ENCODE data around the gene ERC1.

DNA sequence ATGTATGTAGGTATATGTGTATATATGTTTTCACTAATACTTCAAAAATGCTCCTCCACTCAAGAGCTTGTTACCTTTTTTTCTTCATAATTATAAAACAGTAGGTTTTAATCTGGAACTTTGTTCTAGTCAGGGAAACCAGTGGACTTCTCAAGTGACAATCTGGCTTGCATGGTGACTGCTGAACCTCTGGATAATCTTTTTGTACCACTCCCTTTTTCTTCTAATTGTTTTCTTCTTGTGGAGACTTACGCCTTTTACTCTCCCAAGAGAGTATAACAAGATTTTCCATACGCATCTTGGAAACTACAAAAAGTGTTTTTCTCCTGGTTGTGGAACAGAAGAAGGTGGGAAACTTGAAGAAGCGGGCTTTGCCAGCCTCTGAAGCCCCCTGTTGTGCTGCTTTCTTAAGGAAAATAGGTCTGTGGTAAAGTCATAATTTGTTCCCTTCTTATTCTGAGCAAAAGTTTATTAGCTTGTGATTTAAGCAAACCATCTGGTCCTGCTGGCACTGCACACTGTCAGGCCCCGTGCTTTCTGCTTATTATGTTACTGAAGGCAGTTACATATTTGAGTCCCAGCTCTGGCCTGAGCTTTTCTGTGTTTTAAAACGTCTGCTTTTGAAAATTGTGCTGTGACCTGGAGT lies 291.8 kb downstream of the ERC1 start:
- TF ChIP-seq ZFP37 (tag by site-specific recombination; IDR thresholded peaks at IDR 0.05) (no peak), PRDM1 (tag by site-specific recombination; IDR thresholded peaks at IDR 0.05) (no peak), GLI4 (tag by site-specific recombination; IDR thresholded peaks at IDR 0.05) (no peak), ZNF140 (tag by site-specific recombination; IDR thresholded peaks at IDR 0.05) (no peak), ZNF114 (tag by site-specific recombination; IDR thresholded peaks at IDR 0.05) (no peak), ZNF184 (tag by site-specific recombination; IDR thresholded peaks at IDR 0.05) (no peak), KLF16 (tag by site-specific recombination; IDR thresholded peaks at IDR 0.05) (no peak), ZNF426 (tag by site-specific recombination; IDR thresholded peaks at IDR 0.05) (no peak)
- TF ChIP-seq, protein P1, sequence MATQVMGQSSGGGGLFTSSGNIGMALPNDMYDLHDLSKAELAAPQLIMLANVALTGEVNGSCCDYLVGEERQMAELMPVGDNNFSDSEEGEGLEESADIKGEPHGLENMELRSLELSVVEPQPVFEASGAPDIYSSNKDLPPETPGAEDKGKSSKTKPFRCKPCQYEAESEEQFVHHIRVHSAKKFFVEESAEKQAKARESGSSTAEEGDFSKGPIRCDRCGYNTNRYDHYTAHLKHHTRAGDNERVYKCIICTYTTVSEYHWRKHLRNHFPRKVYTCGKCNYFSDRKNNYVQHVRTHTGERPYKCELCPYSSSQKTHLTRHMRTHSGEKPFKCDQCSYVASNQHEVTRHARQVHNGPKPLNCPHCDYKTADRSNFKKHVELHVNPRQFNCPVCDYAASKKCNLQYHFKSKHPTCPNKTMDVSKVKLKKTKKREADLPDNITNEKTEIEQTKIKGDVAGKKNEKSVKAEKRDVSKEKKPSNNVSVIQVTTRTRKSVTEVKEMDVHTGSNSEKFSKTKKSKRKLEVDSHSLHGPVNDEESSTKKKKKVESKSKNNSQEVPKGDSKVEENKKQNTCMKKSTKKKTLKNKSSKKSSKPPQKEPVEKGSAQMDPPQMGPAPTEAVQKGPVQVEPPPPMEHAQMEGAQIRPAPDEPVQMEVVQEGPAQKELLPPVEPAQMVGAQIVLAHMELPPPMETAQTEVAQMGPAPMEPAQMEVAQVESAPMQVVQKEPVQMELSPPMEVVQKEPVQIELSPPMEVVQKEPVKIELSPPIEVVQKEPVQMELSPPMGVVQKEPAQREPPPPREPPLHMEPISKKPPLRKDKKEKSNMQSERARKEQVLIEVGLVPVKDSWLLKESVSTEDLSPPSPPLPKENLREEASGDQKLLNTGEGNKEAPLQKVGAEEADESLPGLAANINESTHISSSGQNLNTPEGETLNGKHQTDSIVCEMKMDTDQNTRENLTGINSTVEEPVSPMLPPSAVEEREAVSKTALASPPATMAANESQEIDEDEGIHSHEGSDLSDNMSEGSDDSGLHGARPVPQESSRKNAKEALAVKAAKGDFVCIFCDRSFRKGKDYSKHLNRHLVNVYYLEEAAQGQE (tag by site-specific recombination; IDR thresholded peaks at IDR 0.05), result no peak
- TF ChIP-seq, protein P2, sequence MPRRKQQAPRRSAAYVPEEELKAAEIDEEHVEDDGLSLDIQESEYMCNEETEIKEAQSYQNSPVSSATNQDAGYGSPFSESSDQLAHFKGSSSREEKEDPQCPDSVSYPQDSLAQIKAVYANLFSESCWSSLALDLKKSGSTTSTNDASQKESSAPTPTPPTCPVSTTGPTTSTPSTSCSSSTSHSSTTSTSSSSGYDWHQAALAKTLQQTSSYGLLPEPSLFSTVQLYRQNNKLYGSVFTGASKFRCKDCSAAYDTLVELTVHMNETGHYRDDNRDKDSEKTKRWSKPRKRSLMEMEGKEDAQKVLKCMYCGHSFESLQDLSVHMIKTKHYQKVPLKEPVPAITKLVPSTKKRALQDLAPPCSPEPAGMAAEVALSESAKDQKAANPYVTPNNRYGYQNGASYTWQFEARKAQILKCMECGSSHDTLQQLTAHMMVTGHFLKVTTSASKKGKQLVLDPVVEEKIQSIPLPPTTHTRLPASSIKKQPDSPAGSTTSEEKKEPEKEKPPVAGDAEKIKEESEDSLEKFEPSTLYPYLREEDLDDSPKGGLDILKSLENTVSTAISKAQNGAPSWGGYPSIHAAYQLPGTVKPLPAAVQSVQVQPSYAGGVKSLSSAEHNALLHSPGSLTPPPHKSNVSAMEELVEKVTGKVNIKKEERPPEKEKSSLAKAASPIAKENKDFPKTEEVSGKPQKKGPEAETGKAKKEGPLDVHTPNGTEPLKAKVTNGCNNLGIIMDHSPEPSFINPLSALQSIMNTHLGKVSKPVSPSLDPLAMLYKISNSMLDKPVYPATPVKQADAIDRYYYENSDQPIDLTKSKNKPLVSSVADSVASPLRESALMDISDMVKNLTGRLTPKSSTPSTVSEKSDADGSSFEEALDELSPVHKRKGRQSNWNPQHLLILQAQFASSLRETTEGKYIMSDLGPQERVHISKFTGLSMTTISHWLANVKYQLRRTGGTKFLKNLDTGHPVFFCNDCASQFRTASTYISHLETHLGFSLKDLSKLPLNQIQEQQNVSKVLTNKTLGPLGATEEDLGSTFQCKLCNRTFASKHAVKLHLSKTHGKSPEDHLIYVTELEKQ (tag by site-specific recombination; IDR thresholded peaks at IDR 0.05; ENCODE audit: borderline replicate concordance), result no peak
- TF ChIP-seq, protein P3, sequence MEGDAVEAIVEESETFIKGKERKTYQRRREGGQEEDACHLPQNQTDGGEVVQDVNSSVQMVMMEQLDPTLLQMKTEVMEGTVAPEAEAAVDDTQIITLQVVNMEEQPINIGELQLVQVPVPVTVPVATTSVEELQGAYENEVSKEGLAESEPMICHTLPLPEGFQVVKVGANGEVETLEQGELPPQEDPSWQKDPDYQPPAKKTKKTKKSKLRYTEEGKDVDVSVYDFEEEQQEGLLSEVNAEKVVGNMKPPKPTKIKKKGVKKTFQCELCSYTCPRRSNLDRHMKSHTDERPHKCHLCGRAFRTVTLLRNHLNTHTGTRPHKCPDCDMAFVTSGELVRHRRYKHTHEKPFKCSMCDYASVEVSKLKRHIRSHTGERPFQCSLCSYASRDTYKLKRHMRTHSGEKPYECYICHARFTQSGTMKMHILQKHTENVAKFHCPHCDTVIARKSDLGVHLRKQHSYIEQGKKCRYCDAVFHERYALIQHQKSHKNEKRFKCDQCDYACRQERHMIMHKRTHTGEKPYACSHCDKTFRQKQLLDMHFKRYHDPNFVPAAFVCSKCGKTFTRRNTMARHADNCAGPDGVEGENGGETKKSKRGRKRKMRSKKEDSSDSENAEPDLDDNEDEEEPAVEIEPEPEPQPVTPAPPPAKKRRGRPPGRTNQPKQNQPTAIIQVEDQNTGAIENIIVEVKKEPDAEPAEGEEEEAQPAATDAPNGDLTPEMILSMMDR (tag by site-specific recombination; IDR thresholded peaks at IDR 0.05), result no peak
- TF ChIP-seq, protein P4, sequence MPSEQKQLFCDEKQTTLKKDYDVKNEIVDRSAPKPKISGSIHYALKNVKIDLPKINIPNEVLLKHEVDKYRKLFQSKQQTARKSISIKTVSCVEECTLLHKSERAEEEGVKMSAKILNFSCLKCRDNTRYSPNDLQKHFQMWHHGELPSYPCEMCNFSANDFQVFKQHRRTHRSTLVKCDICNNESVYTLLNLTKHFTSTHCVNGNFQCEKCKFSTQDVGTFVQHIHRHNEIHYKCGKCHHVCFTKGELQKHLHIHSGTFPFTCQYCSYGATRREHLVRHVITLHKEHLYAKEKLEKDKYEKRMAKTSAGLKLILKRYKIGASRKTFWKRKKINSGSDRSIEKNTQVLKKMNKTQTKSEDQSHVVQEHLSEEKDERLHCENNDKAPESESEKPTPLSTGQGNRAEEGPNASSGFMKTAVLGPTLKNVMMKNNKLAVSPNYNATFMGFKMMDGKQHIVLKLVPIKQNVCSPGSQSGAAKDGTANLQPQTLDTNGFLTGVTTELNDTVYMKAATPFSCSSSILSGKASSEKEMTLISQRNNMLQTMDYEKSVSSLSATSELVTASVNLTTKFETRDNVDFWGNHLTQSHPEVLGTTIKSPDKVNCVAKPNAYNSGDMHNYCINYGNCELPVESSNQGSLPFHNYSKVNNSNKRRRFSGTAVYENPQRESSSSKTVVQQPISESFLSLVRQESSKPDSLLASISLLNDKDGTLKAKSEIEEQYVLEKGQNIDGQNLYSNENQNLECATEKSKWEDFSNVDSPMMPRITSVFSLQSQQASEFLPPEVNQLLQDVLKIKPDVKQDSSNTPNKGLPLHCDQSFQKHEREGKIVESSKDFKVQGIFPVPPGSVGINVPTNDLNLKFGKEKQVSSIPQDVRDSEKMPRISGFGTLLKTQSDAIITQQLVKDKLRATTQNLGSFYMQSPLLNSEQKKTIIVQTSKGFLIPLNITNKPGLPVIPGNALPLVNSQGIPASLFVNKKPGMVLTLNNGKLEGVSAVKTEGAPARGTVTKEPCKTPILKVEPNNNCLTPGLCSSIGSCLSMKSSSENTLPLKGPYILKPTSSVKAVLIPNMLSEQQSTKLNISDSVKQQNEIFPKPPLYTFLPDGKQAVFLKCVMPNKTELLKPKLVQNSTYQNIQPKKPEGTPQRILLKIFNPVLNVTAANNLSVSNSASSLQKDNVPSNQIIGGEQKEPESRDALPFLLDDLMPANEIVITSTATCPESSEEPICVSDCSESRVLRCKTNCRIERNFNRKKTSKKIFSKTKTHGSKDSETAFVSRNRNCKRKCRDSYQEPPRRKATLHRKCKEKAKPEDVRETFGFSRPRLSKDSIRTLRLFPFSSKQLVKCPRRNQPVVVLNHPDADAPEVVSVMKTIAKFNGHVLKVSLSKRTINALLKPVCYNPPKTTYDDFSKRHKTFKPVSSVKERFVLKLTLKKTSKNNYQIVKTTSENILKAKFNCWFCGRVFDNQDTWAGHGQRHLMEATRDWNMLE (tag by site-specific recombination; conservative IDR thresholded peaks at IDR 0.05; ENCODE audit: low read depth), result no peak
